ENCODE measurements around the gene GTF2A1. TPM values are rescaled to one million over a fixed set of nuclear protein-coding genes. Genes with fewer than 3 reads are reported as not detected.

GTF2A1 gene
- total RNA-seq, 1 donor from 2014 or later, result 26.1 TPM

DNA sequence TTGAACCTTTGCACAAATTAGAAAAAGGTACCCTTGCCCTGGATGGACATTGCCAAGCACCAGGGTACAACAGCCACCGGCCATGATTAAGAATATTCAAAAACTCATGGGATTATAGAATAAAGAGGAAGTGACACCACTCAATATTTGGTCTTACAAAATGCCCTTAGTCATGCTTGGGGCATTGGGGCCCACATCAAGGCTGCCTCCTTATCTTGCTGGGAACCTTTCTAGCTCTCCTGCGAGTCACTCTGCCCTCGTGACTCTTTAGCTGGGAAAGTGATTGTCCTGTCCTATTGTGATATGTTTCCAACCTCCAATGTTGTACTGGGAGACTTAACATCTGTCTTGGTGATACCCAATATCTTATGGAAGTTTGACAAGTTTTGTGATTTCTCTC is 57.8 kb downstream of the GTF2A1 start:
- peaks cover 6% of the 10 kb centered on the region for H3K4me1 ChIP-seq
- H3K9me3 ChIP-seq, result no peaks in the 10 kb centered on the region
- DNase-seq (no peak), ATAC-seq (peak; percentile 42 to 53)
- TF ChIP-seq, protein P1, sequence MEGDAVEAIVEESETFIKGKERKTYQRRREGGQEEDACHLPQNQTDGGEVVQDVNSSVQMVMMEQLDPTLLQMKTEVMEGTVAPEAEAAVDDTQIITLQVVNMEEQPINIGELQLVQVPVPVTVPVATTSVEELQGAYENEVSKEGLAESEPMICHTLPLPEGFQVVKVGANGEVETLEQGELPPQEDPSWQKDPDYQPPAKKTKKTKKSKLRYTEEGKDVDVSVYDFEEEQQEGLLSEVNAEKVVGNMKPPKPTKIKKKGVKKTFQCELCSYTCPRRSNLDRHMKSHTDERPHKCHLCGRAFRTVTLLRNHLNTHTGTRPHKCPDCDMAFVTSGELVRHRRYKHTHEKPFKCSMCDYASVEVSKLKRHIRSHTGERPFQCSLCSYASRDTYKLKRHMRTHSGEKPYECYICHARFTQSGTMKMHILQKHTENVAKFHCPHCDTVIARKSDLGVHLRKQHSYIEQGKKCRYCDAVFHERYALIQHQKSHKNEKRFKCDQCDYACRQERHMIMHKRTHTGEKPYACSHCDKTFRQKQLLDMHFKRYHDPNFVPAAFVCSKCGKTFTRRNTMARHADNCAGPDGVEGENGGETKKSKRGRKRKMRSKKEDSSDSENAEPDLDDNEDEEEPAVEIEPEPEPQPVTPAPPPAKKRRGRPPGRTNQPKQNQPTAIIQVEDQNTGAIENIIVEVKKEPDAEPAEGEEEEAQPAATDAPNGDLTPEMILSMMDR (IDR thresholded peaks at IDR 0.05), result no peak
- H3K27ac ChIP-seq, result no peak overlapping the region
- no peaks in the 10 kb centered on the region for H3K36me3 ChIP-seq
- intact Hi-C loops (cut with DNase I), result no loop called here
- no peak overlapping the region for H3K4me3 ChIP-seq
- no peaks in the 10 kb centered on the region for H3K27me3 ChIP-seq (ENCODE audit: low read depth)

DNA sequence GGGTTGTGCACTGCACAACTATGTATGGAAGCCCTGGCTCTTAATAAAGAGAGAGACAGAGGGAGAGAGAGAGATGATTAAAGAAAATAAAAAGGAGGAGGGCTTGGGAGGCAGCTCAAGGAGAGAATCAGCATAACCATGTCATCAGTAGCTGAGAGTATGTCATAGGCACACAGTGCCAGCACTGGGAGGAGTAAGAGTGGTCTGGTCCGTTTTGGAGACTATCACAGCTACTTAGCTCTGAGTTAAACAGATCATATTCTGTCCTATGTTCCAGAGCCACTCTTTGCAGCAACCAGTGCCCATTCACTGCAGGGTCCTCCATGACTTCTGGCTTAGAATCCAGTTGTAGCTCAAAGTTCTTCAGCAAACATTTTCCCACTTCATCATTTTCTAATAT is 59.0 kb downstream of the GTF2A1 start:
- intact Hi-C loops (cut with DNase I), result no loop called here
- no peaks in the 10 kb centered on the region for H3K36me3 ChIP-seq
- DNase-seq, result no peak
- no peaks in the 10 kb centered on the region for H3K9me3 ChIP-seq
- ATAC-seq, result no peak
- peaks cover 6% of the 10 kb centered on the region for H3K4me1 ChIP-seq
- H3K4me3 ChIP-seq, result no peak overlapping the region
- no peak overlapping the region for H3K27ac ChIP-seq
- TF ChIP-seq, protein P1 (IDR thresholded peaks at IDR 0.05), result no peak
- H3K27me3 ChIP-seq (ENCODE audit: low read depth), result no peaks in the 10 kb centered on the region

DNA sequence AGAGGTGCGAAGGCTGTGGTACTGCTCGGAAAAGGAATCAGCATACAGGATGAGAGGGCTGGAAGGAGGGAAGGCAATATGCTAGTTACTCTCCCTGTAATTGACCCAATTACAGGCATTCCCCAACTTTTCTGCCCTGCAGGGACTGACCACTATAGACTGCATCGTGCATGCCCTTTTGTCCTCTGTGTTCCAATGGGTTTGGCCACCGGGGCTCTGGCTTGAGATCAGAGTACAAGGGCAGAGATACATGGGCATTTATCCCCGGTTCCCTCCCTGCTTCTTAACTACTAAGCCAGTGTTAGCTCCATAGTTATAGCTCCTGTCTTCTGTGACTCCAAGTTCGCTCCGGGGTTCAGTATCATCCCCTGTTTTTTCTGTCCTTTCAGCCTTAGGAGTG is 59.7 kb downstream of the GTF2A1 start:
- DNase-seq (no peak), ATAC-seq (no peak)
- no peak overlapping the region for H3K27ac ChIP-seq
- H3K9me3 ChIP-seq, result no peaks in the 10 kb centered on the region
- peaks cover 6% of the 10 kb centered on the region for H3K4me1 ChIP-seq
- no peak overlapping the region for H3K4me3 ChIP-seq
- intact Hi-C loops (cut with DNase I), result no loop called here
- TF ChIP-seq, protein P1 (IDR thresholded peaks at IDR 0.05), result no peak
- no peaks in the 10 kb centered on the region for H3K36me3 ChIP-seq
- H3K27me3 ChIP-seq (ENCODE audit: low read depth), result no peaks in the 10 kb centered on the region

DNA sequence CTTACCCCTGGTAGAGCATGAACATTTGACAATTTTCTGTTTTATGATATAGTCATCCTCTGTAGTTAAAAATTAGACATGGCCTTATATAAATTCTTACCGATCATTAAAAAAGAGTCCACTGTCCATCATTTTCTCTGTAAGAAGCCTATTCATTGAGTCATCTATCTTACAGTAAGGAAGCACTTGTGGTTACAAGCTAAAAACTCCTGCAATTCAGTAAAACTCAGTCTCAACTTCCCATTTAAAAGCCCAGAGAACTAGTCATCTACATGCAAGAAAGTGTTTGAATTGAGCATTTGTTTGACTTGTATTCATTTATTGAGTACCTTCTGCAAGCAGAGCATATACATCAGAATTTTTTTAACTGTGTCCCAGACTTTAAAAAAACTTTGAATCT is 63.3 kb downstream of the GTF2A1 start:
- TF ChIP-seq, protein P1 (IDR thresholded peaks at IDR 0.05), result no peak
- H3K9me3 ChIP-seq, result no peaks in the 10 kb centered on the region
- ATAC-seq (no peak), DNase-seq (no peak)
- H3K27me3 ChIP-seq (ENCODE audit: low read depth), result no peaks in the 10 kb centered on the region
- intact Hi-C loops (cut with DNase I), result no loop called here
- H3K27ac ChIP-seq, result no peak overlapping the region
- H3K4me1 ChIP-seq, result no peaks in the 10 kb centered on the region
- H3K36me3 ChIP-seq, result no peaks in the 10 kb centered on the region
- no peak overlapping the region for H3K4me3 ChIP-seq

DNA sequence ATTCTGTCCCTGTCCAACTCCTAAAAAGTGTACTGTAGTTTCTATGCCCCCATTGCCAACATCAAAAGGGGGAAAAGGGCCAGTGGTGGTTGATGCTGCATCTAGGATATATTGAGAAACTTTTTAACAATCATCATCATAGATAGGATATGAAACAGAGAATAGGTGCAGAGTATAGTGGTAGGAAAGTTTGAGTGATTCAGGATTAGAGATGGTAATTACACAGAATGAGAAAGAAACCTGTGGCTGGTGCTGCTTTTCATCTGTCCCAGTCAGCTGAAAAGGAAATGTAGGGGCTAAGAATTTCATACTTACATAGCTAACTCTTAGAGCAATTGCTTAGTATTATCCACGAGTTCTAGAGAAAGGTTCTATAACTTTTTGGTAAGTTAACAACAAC is 67.6 kb downstream of the GTF2A1 start:
- no peak for DNase-seq
- no peak for ATAC-seq
- no peaks in the 10 kb centered on the region for H3K36me3 ChIP-seq
- no peak overlapping the region for H3K4me3 ChIP-seq
- TF ChIP-seq, protein P1 (IDR thresholded peaks at IDR 0.05), result no peak
- no peaks in the 10 kb centered on the region for H3K27me3 ChIP-seq (ENCODE audit: low read depth)
- no peak overlapping the region for H3K27ac ChIP-seq
- intact Hi-C loops (cut with DNase I), result no loop called here
- no peaks in the 10 kb centered on the region for H3K4me1 ChIP-seq
- H3K9me3 ChIP-seq, result no peaks in the 10 kb centered on the region

DNA sequence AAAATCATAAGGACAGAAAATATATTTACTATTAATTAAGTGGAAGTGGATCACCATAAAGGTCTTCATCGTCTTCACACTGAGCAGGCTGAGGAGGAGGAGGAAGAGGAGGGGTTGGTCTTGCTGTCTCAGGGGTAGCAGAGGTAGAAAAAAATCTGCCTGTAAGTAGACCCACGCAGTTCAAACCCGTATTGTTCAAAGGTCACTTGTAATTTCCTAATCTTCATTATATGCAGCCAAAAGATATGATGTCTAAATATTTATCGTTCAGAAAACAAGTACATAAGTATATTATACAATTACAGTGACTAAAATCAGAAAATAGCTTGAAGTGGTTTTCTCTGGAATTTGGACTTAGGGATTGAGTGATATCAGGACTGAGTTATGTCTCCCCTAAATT is 72.1 kb downstream of the GTF2A1 start:
- H3K4me3 ChIP-seq, result no peak overlapping the region
- peaks cover 9% of the 10 kb centered on the region for H3K4me1 ChIP-seq
- intact Hi-C loops (cut with DNase I), result no loop called here
- no peaks in the 10 kb centered on the region for H3K27me3 ChIP-seq (ENCODE audit: low read depth)
- H3K9me3 ChIP-seq, result no peaks in the 10 kb centered on the region
- DNase-seq (no peak), ATAC-seq (no peak)
- TF ChIP-seq, protein P1 (IDR thresholded peaks at IDR 0.05), result no peak
- H3K27ac ChIP-seq, result no peak overlapping the region
- H3K36me3 ChIP-seq, result no peaks in the 10 kb centered on the region

Data from lower lobe of right lung (tissue), 2 donors.